Measurements from ENCODE around the gene POLE2. TPM values are rescaled to one million over a fixed set of nuclear protein-coding genes. Genes with fewer than 3 reads are reported as not detected.
A peak's percentile ranks its signal among the peaks of the same experiment; 100 is the strongest.

Gene POLE2
- total and polyA plus RNA-seq, 2 of the 4 experiments (the other 2 are of a cell fraction) = 12.2 to 12.3 TPM

GRCh38 chr14:49692811-49693734, 5.1 kb upstream of the POLE2 start, which contains the start of gene KLHDC1:
KLHDC1 (plus strand) TSS chr14:49693120; CDS start chr14:49693195, 75 bp downstream.
- H3K9me1 ChIP-seq (ENCODE audit: insufficient read depth, low read length) = peaks cover 5% of the 10 kb centered on the region; the same call in 1 of the 2 replicates
- H2BK5ac ChIP-seq (ENCODE audit: low read depth, low read length, poor library complexity, severe bottlenecking) = peak within 1 kb of the TSS; percentile 65
- no peak within 1 kb of the TSS for H2BK20ac ChIP-seq (ENCODE audit: low read depth, low read length)
- H4K91ac ChIP-seq (ENCODE audit: insufficient read depth, low read depth, low read length) = peak within 1 kb of the TSS; percentile 86
- H3K56ac ChIP-seq (ENCODE audit: extremely low read depth, insufficient read depth, low read length) = peak within 1 kb of the TSS; percentile 69; the same call in 1 of the 2 replicates
- ChIA-PET CTCF (interaction anchor here (0.5 kb wide), 1 partner anchor 8 kb away, joined by 5 read pairs; no protein-coding TSS in a partner anchor), POLR2A (ENCODE audit: unreplicated experiment) (no interaction called here)
- peak within 1 kb of the TSS; percentile 78 for H2BK120ac ChIP-seq (ENCODE audit: low read depth, low read length)
- dilution Hi-C loops (cut with HindIII; ENCODE audit: low sequenced_read_pairs, unreplicated experiment) (no loop called here), intact Hi-C loops (cut with micrococcal nuclease) (loop anchor here (1.0 to 5.0 kb wide), 2 partner anchors 61 to 74 kb away; no protein-coding TSS in a partner anchor), in situ Hi-C loops (cut with MboI; ENCODE audit: low sequenced_read_pairs) (loop anchor here (5.0 kb wide), 1 partner anchor 74 kb away; the partner anchor contains the start of gene KLHDC2)
- H3K23ac ChIP-seq (ENCODE audit: low read depth, low read length) = peak within 1 kb of the TSS; percentile 92
- ATAC-seq (ENCODE audit: low read depth) (peak; percentile 82), DNase-seq (peak; percentile 63)
- H2BK15ac ChIP-seq (ENCODE audit: low read depth, low read length) = peak within 1 kb of the TSS; percentile 49; the same call in 1 of the 3 replicates
- H3K79me1 ChIP-seq (ENCODE audit: low read depth in 1 of 2, low read length in 2 of 2) = peaks cover 8 to 20% of the 10 kb centered on the region in 2 experiments
- H3K9me3 ChIP-seq (ENCODE audit: control insufficient read depth, insufficient read depth, low read length) = no peaks in the 10 kb centered on the region
- H3K18ac ChIP-seq (ENCODE audit: low read depth, low read length) = peak within 1 kb of the TSS; percentile 74
- no peaks in the 10 kb centered on the region for H3K36me3 ChIP-seq (ENCODE audit: control insufficient read depth, insufficient read depth, low read length)
- peak within 1 kb of the TSS; percentile 90 for H3K4ac ChIP-seq (ENCODE audit: low read depth, low read length)
- H2AK9ac ChIP-seq (replicated peaks; ENCODE audit: low read depth, low read length, poor library complexity) = peak within 1 kb of the TSS; percentile 77
- TF ChIP-seq CEBPB (IDR thresholded peaks at IDR 0.05; ENCODE audit: low read depth, low read length) (no peak), POLR2A (IDR thresholded peaks at IDR 0.05; ENCODE audit: low read depth, low read length) (peak; percentile 80), MAZ (IDR thresholded peaks at IDR 0.05; ENCODE audit: borderline replicate concordance, low read depth, low read length) (peak; percentile 54; the same call in 1 of the 2 replicates), MXI1 (IDR thresholded peaks at IDR 0.05; ENCODE audit: borderline replicate concordance, low read depth, low read length) (peak; percentile 29; the same call in 1 of the 2 replicates)
- WGBS, 2 experiments (ENCODE audit: extremely low coverage in 2 of 2, insufficient read length in 1 of 2) = 1% methylated on average over 17 of the region's 88 CpGs; no CpG with 5 or more reads in 1 of the 2 experiments
- H3K14ac ChIP-seq (replicated peaks; ENCODE audit: low read depth, low read length) = peak within 1 kb of the TSS; percentile 80
- H3K27me3 ChIP-seq (ENCODE audit: control insufficient read depth, insufficient read depth, low read length) = no peaks in the 10 kb centered on the region
- H3K9ac ChIP-seq (ENCODE audit: low read depth, low read length) = peak within 1 kb of the TSS; percentile 69
- H4K8ac ChIP-seq (ENCODE audit: low read depth in 2 of 2, low read length in 2 of 2) = peak within 1 kb of the TSS; percentile 43 to 88
- H2AK5ac ChIP-seq (ENCODE audit: low read depth, low read length) = no peak within 1 kb of the TSS
- H4K20me1 ChIP-seq (ENCODE audit: insufficient read depth, low read length) = no peaks in the 10 kb centered on the region
- H3K4me3 ChIP-seq (ENCODE audit: insufficient read depth, low read depth, low read length) = peak within 1 kb of the TSS; percentile 68
- peak within 1 kb of the TSS; percentile 80 for H4K5ac ChIP-seq (ENCODE audit: low read depth, low read length)
- no TSS peak for BruUV-seq (replicated peaks)
- peak within 1 kb of the TSS; percentile 79 for H3K27ac ChIP-seq (ENCODE audit: insufficient read depth, low read length)
- peaks cover 3% of the 10 kb centered on the region for H3K4me1 ChIP-seq (ENCODE audit: control insufficient read depth, insufficient read depth, low read length)
- peak within 1 kb of the TSS; percentile 95 for H2AFZ ChIP-seq (replicated peaks; ENCODE audit: low read length, poor library complexity)
- H3K4me2 ChIP-seq (ENCODE audit: low read depth, low read length) = peak within 1 kb of the TSS; percentile 92

Data from IMR-90 (cell line).